HAP-1 (cell line): ENCODE data around the gene REG1A.

ENCODE experiments used
- DNase-seq, 2 experiments: peaks; one replicate each; pipeline ENCODE4 v3.0.0-alpha.2; 2016 to 2020; ENCODE audit warnings: low spot score in 2 of 2
- H3K27me3 ChIP-seq: fragments of 250-450 bp; sonication (Bioruptor Pico); 2 replicates; pipeline ENCODE4 v1.5.1; 2020; ENCODE audit warnings: low read depth, mild to moderate bottlenecking, moderate library complexity
- H3K36me3 ChIP-seq: fragments of 250-450 bp; sonication (Bioruptor Pico); replicated peaks from 2 replicates; pipeline ENCODE4 v1.5.1; 2020; ENCODE audit warnings: mild to moderate bottlenecking
- H3K4me1 ChIP-seq: fragments of 250-450 bp; sonication (Bioruptor Pico); 2 replicates; pipeline ENCODE4 v1.5.1; 2020; ENCODE audit warnings: mild to moderate bottlenecking
- H3K4me3 ChIP-seq: fragments of 250-450 bp; sonication (Bioruptor Pico); 2 replicates; pipeline ENCODE4 v1.5.1; 2020; ENCODE audit warnings: mild to moderate bottlenecking, moderate library complexity
- H3K9me3 ChIP-seq: fragments of 250-450 bp; sonication (Bioruptor Pico); 2 replicates; pipeline ENCODE4 v1.5.1; 2020; ENCODE audit warnings: mild to moderate bottlenecking, moderate library complexity
- in situ Hi-C: fragments of 300-500 bp; cut with MboI; formaldehyde crosslinking; loops from 3 replicates; pipeline ENCODE4 v1.14.3; 2020; ENCODE audit warnings: low sequenced_read_pairs, inconsistent platforms, mixed read lengths

REG1A gene

GRCh38 chr2:79105259-79105658 is 15.0 kb upstream of the REG1A start:
- H3K4me1 ChIP-seq, result no peaks in the 10 kb centered on the region
- no peaks in the 10 kb centered on the region for H3K36me3 ChIP-seq
- H3K9me3 ChIP-seq, result no peaks in the 10 kb centered on the region
- no peak for DNase-seq
- no peaks in the 10 kb centered on the region for H3K27me3 ChIP-seq
- in situ Hi-C loops, result no loop called here
- no peak overlapping the region for H3K4me3 ChIP-seq

- DNase-seq, result no peak
- H3K4me3 ChIP-seq, result no peak overlapping the region
- H3K9me3 ChIP-seq, result no peaks in the 10 kb centered on the region
- in situ Hi-C loops, result no loop called here
- H3K27me3 ChIP-seq, result no peaks in the 10 kb centered on the region
- no peaks in the 10 kb centered on the region for H3K4me1 ChIP-seq
- H3K36me3 ChIP-seq, result no peaks in the 10 kb centered on the region
Observed at GRCh38 chr2:79112269-79112668, 8.0 kb upstream of the REG1A start.

GRCh38 chr2:79114797-79115494 is 5.3 kb upstream of the REG1A start:
- Histone ChIP-seq H3K9me3 (no peaks in the 10 kb centered on the region), H3K36me3 (no peaks in the 10 kb centered on the region), H3K4me3 (no peak overlapping the region), H3K27me3 (no peaks in the 10 kb centered on the region), H3K4me1 (no peaks in the 10 kb centered on the region)
- no peak for DNase-seq
- in situ Hi-C loops, result no loop called here

DNA sequence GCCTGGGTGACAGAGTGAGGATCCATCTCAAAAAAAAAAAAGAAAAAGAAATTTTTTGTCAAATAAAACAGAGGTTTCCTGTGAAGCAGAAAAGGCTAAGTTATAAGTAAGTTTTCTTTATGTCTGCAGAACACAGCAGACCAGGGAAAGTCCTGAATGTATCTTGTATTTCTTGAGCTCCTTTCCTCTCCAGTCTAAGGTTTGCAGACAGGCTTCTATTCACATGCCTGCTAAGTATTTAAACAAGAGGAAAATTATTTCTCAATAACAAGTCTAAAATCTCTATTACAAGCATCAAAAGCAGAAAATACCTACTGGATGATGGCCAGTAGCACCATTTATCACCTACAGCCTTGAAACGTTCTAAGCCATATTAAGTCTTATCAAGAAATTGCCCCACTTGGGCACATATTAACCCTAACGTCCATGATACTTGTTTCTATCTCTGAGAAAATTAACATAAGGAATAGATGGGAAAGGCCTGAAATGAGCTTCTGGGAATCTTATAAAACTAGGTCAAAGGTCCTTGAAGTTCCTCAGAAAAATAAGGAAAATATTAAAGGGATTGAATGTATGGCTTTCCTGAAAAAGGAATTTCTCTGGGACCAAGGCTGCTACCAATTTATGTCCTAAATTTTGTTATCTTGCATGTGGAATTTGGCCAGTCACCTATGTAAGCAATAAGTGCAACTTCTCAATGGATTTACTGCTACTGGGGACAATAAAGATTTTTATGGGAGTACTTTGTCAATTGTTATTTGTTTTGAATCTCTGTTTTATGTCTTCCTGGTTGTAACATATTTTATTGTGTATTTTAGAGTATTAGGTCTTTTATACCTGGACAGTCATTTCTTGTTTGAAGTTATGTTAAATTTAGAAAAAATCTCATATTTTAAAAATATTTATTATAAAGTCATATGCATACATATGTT is 3.0 kb upstream of the REG1A start:
- Histone ChIP-seq H3K36me3 (no peaks in the 10 kb centered on the region), H3K27me3 (no peaks in the 10 kb centered on the region), H3K4me1 (no peaks in the 10 kb centered on the region), H3K9me3 (no peaks in the 10 kb centered on the region), H3K4me3 (no peak overlapping the region)
- in situ Hi-C loops, result no loop called here
- no peak for DNase-seq

DNA sequence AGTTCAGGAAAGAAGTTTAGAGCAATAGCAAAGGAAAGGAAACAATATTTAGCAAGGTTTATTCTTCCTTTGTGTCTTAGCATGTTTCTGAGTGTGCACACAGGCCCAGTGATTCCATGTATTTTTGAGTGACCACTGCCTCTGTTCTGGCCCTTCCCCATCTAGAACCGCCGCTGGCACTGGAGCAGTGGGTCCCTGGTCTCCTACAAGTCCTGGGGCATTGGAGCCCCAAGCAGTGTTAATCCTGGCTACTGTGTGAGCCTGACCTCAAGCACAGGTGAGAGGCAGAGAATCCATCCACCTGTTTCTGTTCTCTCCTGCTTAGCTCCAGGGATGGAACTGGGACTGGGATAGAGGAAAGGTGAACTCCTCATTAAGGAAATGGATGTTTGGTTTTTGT is 2.4 kb downstream of the REG1A start:
- H3K9me3 ChIP-seq, result no peaks in the 10 kb centered on the region
- in situ Hi-C loops, result no loop called here
- H3K36me3 ChIP-seq, result no peaks in the 10 kb centered on the region
- no peak for DNase-seq
- no peaks in the 10 kb centered on the region for H3K27me3 ChIP-seq
- H3K4me3 ChIP-seq, result no peak overlapping the region
- no peaks in the 10 kb centered on the region for H3K4me1 ChIP-seq

DNA sequence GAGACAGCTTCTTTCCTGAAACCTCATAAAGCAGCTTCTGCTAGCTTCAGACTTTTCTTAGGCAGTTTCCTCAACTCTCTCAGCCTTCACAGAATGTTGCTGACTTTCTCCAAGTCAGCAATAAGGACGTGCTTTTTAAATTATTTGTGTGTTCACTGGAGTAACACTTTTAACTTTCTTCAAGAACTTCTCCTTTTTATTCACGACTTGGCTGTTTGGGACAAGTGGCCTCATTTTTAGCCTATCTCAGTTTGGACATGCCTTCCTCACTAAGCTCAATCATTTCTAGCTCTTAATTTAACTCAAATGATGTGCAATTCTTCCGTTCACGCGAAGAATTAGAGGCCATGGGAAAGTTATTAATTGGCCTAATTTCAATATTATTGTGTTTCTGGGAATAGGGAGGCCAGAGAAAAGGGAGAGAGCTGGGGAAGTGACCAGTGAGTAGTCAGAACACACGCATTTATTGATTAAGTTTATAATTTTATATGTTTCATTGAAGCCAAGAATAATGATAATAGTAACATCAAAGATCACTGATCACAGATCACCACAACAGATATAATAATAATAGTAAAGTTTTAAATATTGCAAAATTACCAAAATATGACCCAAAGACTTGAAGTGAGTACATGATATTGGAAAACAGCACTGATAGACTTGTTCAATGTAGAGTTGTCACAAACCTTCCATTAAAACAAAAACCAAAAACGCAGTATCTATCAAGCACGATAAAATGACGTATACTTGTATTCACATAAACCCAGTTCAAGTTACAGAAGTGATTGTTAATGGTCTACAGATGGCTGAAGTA is 4.8 kb downstream of the REG1A start:
- Histone ChIP-seq H3K9me3 (no peaks in the 10 kb centered on the region), H3K36me3 (no peaks in the 10 kb centered on the region), H3K4me3 (no peak overlapping the region), H3K4me1 (no peaks in the 10 kb centered on the region), H3K27me3 (no peaks in the 10 kb centered on the region)
- in situ Hi-C loops, result no loop called here
- DNase-seq, result no peak

DNA sequence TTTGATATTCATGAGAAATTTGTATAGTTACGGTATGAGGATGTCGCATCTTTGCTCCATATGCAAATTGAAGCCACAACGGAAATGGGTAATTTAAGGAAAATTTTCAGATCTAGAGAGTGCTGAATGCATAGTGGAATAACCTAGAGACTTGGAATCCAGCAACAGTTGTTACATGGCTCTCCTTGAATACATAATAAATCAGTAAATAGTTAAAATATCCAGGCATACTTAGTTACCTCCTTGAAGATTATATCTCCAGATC is 5.4 kb downstream of the REG1A start:
- DNase-seq, result no peak
- Histone ChIP-seq H3K4me3 (no peak overlapping the region), H3K27me3 (no peaks in the 10 kb centered on the region), H3K36me3 (no peaks in the 10 kb centered on the region), H3K4me1 (no peaks in the 10 kb centered on the region), H3K9me3 (no peaks in the 10 kb centered on the region)
- in situ Hi-C loops, result no loop called here

- Histone ChIP-seq H3K27me3 (no peaks in the 10 kb centered on the region), H3K4me1 (no peaks in the 10 kb centered on the region), H3K9me3 (no peaks in the 10 kb centered on the region), H3K4me3 (no peak overlapping the region), H3K36me3 (no peaks in the 10 kb centered on the region)
- DNase-seq, result no peak
- in situ Hi-C loops, result no loop called here
Observed at GRCh38 chr2:79128406-79128805, 8.1 kb downstream of the REG1A start.

DNA sequence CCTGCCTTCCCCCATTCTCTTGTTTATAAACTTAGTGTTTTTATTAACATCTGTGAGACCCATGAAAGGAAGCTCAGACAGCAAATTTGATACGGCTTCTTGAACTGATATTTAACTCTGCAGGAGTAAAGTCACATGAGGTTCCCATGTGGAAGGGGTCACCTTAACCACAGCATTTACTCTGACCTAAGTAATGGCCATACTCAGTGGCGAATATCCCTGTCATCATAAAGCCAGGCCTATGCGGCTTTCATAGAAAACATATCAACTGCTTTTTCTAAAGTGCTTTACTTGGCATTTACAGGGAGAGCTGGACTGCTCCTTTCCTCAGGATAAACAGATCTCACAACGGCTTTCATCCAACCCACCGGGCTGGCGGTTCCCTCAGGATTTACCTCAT is 9.0 kb downstream of the REG1A start:
- in situ Hi-C loops, result no loop called here

DNA sequence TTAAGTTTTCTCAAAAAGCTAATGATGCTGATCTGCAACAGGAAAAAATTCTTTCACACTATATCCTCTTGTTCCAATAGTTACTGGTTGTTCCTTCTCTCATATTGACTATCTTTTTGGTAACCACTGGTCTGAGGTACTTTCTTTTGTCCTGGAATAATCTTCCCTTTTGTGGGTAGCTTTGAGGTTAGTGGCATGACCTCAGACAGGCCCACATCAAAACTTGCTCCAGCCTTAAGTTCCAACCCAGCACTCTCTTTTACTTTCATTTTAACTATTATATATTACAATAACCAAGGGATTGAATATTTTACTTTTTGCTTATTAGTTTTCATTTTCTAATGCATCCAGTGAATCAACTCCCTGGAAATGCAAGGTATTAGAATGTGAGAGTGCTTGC is 9.5 kb downstream of the REG1A start:
- Histone ChIP-seq H3K27me3 (no peaks in the 10 kb centered on the region), H3K4me1 (no peaks in the 10 kb centered on the region), H3K4me3 (no peak overlapping the region), H3K36me3 (no peaks in the 10 kb centered on the region), H3K9me3 (no peaks in the 10 kb centered on the region)
- no peak for DNase-seq
- in situ Hi-C loops, result no loop called here

More for the DNA sequence above, 9.0 kb downstream of the REG1A start:
- Histone ChIP-seq H3K9me3 (no peaks in the 10 kb centered on the region), H3K4me3 (no peak overlapping the region), H3K27me3 (no peaks in the 10 kb centered on the region), H3K4me1 (no peaks in the 10 kb centered on the region), H3K36me3 (no peaks in the 10 kb centered on the region)
- DNase-seq, result no peak

- Histone ChIP-seq H3K36me3 (no peaks in the 10 kb centered on the region), H3K4me1 (no peaks in the 10 kb centered on the region), H3K4me3 (no peak overlapping the region), H3K9me3 (no peaks in the 10 kb centered on the region), H3K27me3 (no peaks in the 10 kb centered on the region)
- in situ Hi-C loops, result no loop called here
- DNase-seq, result no peak
Observed at GRCh38 chr2:79131687-79132086, 11.4 kb downstream of the REG1A start.

GRCh38 chr2:79138385-79138784 is 18.1 kb downstream of the REG1A start:
- no peak for DNase-seq
- Histone ChIP-seq H3K4me1 (no peaks in the 10 kb centered on the region), H3K4me3 (no peak overlapping the region), H3K9me3 (no peaks in the 10 kb centered on the region), H3K36me3 (no peaks in the 10 kb centered on the region), H3K27me3 (no peaks in the 10 kb centered on the region)
- in situ Hi-C loops, result no loop called here

DNA sequence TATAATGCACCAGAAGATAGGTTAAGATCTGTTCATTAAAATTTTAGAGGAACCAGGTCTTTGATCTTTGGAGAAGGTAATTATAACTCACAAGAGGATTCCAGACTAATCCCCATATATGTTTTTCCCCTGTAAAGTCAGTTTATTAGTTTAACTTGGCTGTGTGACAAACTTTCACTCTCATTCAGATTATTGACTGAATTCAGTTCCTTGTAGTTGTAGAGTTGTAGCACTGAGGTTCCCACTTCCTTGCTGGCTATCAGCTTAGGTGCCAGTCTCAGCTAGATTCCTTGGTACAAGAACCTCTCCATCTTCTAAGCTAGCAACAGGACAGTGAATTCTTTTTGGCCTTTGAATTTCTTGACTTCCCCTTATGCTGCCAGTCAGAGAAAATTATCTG is 19.1 kb downstream of the REG1A start:
- no peak for DNase-seq

More for the DNA sequence above, 19.1 kb downstream of the REG1A start:
- Histone ChIP-seq H3K4me1 (no peaks in the 10 kb centered on the region), H3K4me3 (no peak overlapping the region), H3K27me3 (no peaks in the 10 kb centered on the region), H3K36me3 (no peaks in the 10 kb centered on the region), H3K9me3 (no peaks in the 10 kb centered on the region)
- in situ Hi-C loops, result no loop called here
